GM19463 (cell line): ENCODE results near the gene KIAA0319L.

Source experiments
- ATAC-seq: cut with Tn5 transposase; IDR thresholded peaks from one replicate; pipeline ENCODE4 v1.9.1; 2021; ENCODE audit warnings: mild to moderate bottlenecking, moderate library complexity; ENCODE audit not compliant: unreplicated experiment

KIAA0319L gene

GRCh38 chr1:35539073-35539823 is 18.0 kb downstream of the KIAA0319L start:
- peak; percentile 56 for ATAC-seq

GRCh38 chr1:35537806-35538205 is 19.4 kb downstream of the KIAA0319L start:
- ATAC-seq = no peak

GRCh38 chr1:35536556-35537162 is 20.5 kb downstream of the KIAA0319L start:
- no peak for ATAC-seq

GRCh38 chr1:35535243-35535642 is 22.0 kb downstream of the KIAA0319L start:
- no peak for ATAC-seq

- no peak for ATAC-seq
Measured at GRCh38 chr1:35533586-35533985, 23.6 kb downstream of the KIAA0319L start.

- ATAC-seq = no peak
Measured at GRCh38 chr1:35532497-35533223, 24.5 kb downstream of the KIAA0319L start.

- no peak for ATAC-seq
Measured at GRCh38 chr1:35531368-35531767, 25.8 kb downstream of the KIAA0319L start.

GRCh38 chr1:35530946-35531345 is 26.3 kb downstream of the KIAA0319L start:
- ATAC-seq = no peak

GRCh38 chr1:35530168-35530567 is 27.0 kb downstream of the KIAA0319L start:
- no peak for ATAC-seq

GRCh38 chr1:35524106-35524505 is 33.1 kb downstream of the KIAA0319L start:
- ATAC-seq = no peak

- no peak for ATAC-seq
Measured at GRCh38 chr1:35519432-35519831, 37.8 kb downstream of the KIAA0319L start.

GRCh38 chr1:35518183-35518582 is 39.0 kb downstream of the KIAA0319L start:
- ATAC-seq = no peak

GRCh38 chr1:35511305-35511704 is 45.9 kb downstream of the KIAA0319L start:
- ATAC-seq = no peak

- ATAC-seq = no peak
Measured at GRCh38 chr1:35509558-35509957, 47.6 kb downstream of the KIAA0319L start.

GRCh38 chr1:35507947-35508346 is 49.3 kb downstream of the KIAA0319L start:
- ATAC-seq = no peak

GRCh38 chr1:35506960-35507912 is 50.0 kb downstream of the KIAA0319L start:
- no peak for ATAC-seq

GRCh38 chr1:35505911-35506798 is 51.0 kb downstream of the KIAA0319L start:
- peak; percentile 66 for ATAC-seq

- ATAC-seq = no peak
Measured at GRCh38 chr1:35502242-35502641, 55.0 kb downstream of the KIAA0319L start.

- ATAC-seq = no peak
Measured at GRCh38 chr1:35500439-35500838, 56.8 kb downstream of the KIAA0319L start.
